Measurements from ENCODE around the gene RAD9A. TPM values are rescaled to one million over a fixed set of nuclear protein-coding genes. Genes with fewer than 3 reads are reported as not detected.

RAD9A gene
- polyA plus RNA-seq, 1 of the 3 experiments (the other 2 are of a cell fraction): 22.3 TPM

DNA sequence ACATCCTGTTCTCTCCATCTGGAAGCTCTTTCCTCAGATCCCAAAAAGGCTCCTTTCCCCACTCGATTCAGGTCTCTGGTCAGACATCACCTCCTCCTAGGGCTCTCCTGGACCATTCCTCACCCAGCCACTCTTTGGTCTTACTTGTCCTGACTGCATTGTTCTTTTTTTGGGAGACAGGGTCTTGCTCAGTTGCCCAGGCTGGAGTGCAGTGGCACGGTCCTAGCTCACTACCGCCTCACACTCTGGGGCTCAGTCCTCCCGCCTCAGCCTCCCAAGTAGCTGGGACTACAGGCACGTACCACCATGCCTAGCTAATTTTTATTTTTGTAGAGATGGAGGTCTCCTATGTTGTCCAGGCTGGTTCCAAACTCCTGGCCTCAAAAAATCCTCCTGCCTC is 53.7 kb downstream of the RAD9A start (continued):
- TF ChIP-seq, protein P1, sequence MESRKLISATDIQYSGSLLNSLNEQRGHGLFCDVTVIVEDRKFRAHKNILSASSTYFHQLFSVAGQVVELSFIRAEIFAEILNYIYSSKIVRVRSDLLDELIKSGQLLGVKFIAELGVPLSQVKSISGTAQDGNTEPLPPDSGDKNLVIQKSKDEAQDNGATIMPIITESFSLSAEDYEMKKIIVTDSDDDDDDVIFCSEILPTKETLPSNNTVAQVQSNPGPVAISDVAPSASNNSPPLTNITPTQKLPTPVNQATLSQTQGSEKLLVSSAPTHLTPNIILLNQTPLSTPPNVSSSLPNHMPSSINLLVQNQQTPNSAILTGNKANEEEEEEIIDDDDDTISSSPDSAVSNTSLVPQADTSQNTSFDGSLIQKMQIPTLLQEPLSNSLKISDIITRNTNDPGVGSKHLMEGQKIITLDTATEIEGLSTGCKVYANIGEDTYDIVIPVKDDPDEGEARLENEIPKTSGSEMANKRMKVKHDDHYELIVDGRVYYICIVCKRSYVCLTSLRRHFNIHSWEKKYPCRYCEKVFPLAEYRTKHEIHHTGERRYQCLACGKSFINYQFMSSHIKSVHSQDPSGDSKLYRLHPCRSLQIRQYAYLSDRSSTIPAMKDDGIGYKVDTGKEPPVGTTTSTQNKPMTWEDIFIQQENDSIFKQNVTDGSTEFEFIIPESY (IDR thresholded peaks at IDR 0.05; ENCODE audit: borderline replicate concordance, low read depth): no peak
- TF ChIP-seq RXRA (IDR thresholded peaks at IDR 0.05; ENCODE audit: borderline replicate concordance, low read depth) (no peak), SIN3A (IDR thresholded peaks at IDR 0.05; ENCODE audit: borderline replicate concordance, low read depth, low read length) (no peak), GATA2 (CRISPR knock-in tag; IDR thresholded peaks at IDR 0.05) (no peak), SMC3 (IDR thresholded peaks at IDR 0.05; ENCODE audit: low read depth, low read length) (no peak), RCOR1 (IDR thresholded peaks at IDR 0.05; ENCODE audit: low read length) (no peak), EZH2phosphoT487 (IDR thresholded peaks at IDR 0.05; ENCODE audit: borderline replicate concordance, low read depth) (no peak)
- TF ChIP-seq, protein P2, sequence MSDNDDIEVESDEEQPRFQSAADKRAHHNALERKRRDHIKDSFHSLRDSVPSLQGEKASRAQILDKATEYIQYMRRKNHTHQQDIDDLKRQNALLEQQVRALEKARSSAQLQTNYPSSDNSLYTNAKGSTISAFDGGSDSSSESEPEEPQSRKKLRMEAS (IDR thresholded peaks at IDR 0.05; ENCODE audit: low read depth): no peak

Small RNA genes within 50 kb of the gene (small RNA-seq; reads per million reads assigned to genes)
- gene RN7SKP239 (0 reads per million in 7 experiments), gene RNU6-1238P (0 reads per million in 7 experiments)

Other genes with a start within 250 kb of the RAD9A start
- gene GRK2, start 125.5 kb upstream of the RAD9A start, polyA plus RNA-seq (2012; rRNA removed): 44.6 and 48.5 TPM in 2 replicates
- 50.2 and 51.4 TPM in 2 replicates for gene ANKRD13D, start 102.7 kb upstream of the RAD9A start, polyA plus RNA-seq (2012; rRNA removed)
- 13.5 and 17.1 TPM in 2 replicates for gene SSH3, start 88.5 kb upstream of the RAD9A start, polyA plus RNA-seq (2012; rRNA removed)
- 80.4 and 89.4 TPM in 2 replicates for gene POLD4, start 38.4 kb upstream of the RAD9A start, polyA plus RNA-seq (2012; rRNA removed)
- 27.0 and 27.7 TPM in 2 replicates for gene CLCF1, start 18.4 kb upstream of the RAD9A start, polyA plus RNA-seq (2012; rRNA removed)
- 210 and 261 TPM in 2 replicates for gene PPP1CA, start 9.9 kb downstream of the RAD9A start, polyA plus RNA-seq (2012; rRNA removed)
- gene TBC1D10C, start 12.1 kb downstream of the RAD9A start, polyA plus RNA-seq (2012; rRNA removed): 0.05 TPM in 1 of 2 replicates, not detected in the other
- gene CARNS1, start 23.7 kb downstream of the RAD9A start, polyA plus RNA-seq (2012; rRNA removed): 0.15 and 0.23 TPM in 2 replicates
- 52.0 and 53.2 TPM in 2 replicates for gene RPS6KB2, start 36.5 kb downstream of the RAD9A start, polyA plus RNA-seq (2012; rRNA removed)
- gene PTPRCAP, start 45.7 kb downstream of the RAD9A start, polyA plus RNA-seq (2012; rRNA removed): 1.3 and 1.4 TPM in 2 replicates
- 195 and 220 TPM in 2 replicates for gene CORO1B, start 51.5 kb downstream of the RAD9A start, polyA plus RNA-seq (2012; rRNA removed)
- gene GPR152, start 60.7 kb downstream of the RAD9A start, polyA plus RNA-seq (2012; rRNA removed): not detected in 2 replicates
- gene CABP4, start 63.4 kb downstream of the RAD9A start, polyA plus RNA-seq (2012; rRNA removed): not detected in 2 replicates
- 132 and 135 TPM in 2 replicates for gene TMEM134, start 77.3 kb downstream of the RAD9A start, polyA plus RNA-seq (2012; rRNA removed)
- gene AIP, start 91.0 kb downstream of the RAD9A start, polyA plus RNA-seq (2012; rRNA removed): 192 and 207 TPM in 2 replicates
- gene PITPNM1, start 113.4 kb downstream of the RAD9A start, polyA plus RNA-seq (2012; rRNA removed): 24.2 and 24.4 TPM in 2 replicates
- 32.8 and 47.9 TPM in 2 replicates for gene CDK2AP2, start 116.2 kb downstream of the RAD9A start, polyA plus RNA-seq (2012; rRNA removed)
- not detected in 2 replicates for gene CABP2, start 131.5 kb downstream of the RAD9A start, polyA plus RNA-seq (2012; rRNA removed)
- gene GSTP1, start 191.8 kb downstream of the RAD9A start, polyA plus RNA-seq (2012; rRNA removed): 488 and 745 TPM in 2 replicates
- gene NDUFV1, start 214.9 kb downstream of the RAD9A start, polyA plus RNA-seq (2012; rRNA removed): 220 and 278 TPM in 2 replicates
- gene NUDT8, start 238.0 kb downstream of the RAD9A start, polyA plus RNA-seq (2012; rRNA removed): 2.2 and 2.7 TPM in 2 replicates
- not detected in 2 replicates for gene TBX10, start 247.8 kb downstream of the RAD9A start, polyA plus RNA-seq (2012; rRNA removed)